Activated naive CD8-positive, alpha-beta T cell (primary cell): Measurements from ENCODE around the gene DNASE2B.

Experiments used
- H3K27ac Mint-ChIP-seq: one replicate; pipeline ENCODE4 v1.8.0; 2021; ENCODE audit warnings: mixed read lengths
- H3K27me3 Mint-ChIP-seq: one replicate; pipeline ENCODE4 v1.8.0; 2021; ENCODE audit warnings: mixed read lengths
- H3K36me3 Mint-ChIP-seq: one replicate; pipeline ENCODE4 v1.8.0; 2021; ENCODE audit warnings: mixed read lengths
- H3K4me1 Mint-ChIP-seq: one replicate; pipeline ENCODE4 v1.8.0; 2021; ENCODE audit warnings: low read depth, mixed read lengths
- H3K4me3 Mint-ChIP-seq: one replicate; pipeline ENCODE4 v1.8.0; 2021; ENCODE audit warnings: mild to moderate bottlenecking, mixed read lengths
- H3K9me3 Mint-ChIP-seq: one replicate; pipeline ENCODE4 v1.8.0; 2021; ENCODE audit warnings: low read depth, mixed read lengths

DNASE2B gene

GRCh38 chr1:84424513-84425149 is 26.3 kb downstream of the DNASE2B start:
- H3K27me3 Mint-ChIP-seq: peaks cover 6% of the 10 kb centered on the region
- peaks cover 1% of the 10 kb centered on the region for H3K36me3 Mint-ChIP-seq
- H3K9me3 Mint-ChIP-seq: peaks cover 1% of the 10 kb centered on the region
- no peaks in the 10 kb centered on the region for H3K4me1 Mint-ChIP-seq
- H3K4me3 Mint-ChIP-seq: no peak overlapping the region
- no peak overlapping the region for H3K27ac Mint-ChIP-seq

DNA sequence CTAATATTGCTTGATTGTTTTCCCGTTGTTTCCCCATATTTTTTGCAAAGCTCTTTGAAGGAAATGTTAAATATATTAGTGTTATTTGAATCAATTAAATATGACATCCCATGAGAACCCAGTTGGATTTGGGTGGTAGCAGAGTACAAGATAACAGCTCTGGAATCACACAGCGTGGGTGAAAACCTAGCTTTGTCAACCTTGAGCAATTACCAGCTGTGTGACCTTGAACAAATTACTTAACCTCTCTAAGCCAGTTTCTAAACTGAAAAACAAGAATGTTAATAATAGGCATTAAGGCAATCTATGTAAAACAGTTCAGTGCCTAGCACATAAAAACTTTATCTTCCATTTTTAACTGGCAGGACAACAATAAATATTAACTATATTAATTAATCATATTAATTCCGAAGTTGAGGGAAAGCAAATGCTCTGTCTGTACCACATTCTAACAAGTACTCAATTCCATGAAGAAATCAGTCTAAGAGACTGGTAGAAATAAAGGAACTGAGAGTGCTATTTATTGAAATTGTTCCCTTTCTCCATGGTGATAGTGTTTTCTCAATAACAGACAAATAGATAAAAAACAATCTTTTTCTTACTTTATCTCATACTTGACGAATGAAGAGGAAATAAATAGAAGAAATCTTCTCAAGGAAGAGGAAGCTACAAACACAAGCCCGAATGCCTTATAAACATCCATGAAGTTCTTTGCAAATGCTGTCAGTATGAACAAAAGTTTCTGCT is 27.0 kb downstream of the DNASE2B start:
- no peaks in the 10 kb centered on the region for H3K4me1 Mint-ChIP-seq

DNA sequence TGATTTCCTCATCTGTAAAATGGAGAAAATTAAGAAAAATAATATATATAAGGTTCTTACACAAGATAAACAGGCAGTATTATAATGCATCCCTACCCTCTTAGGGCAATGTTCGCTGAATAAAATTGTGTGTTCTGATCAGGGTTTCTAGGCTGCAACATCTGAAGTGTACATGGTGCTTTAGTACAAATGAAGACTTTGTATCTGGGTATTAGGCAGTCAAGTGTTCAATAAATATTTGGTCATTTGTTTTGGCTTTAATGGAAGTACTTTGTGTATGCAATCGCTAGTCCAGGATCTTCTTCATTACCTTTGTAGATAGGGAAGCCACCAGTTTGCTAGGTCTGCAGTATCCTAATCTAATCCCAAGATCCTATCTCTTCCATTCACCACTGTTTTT is 28.1 kb downstream of the DNASE2B start:
- peaks cover 12% of the 10 kb centered on the region for H3K9me3 Mint-ChIP-seq
- H3K4me3 Mint-ChIP-seq: no peak overlapping the region
- peaks cover 6% of the 10 kb centered on the region for H3K36me3 Mint-ChIP-seq
- no peak overlapping the region for H3K27ac Mint-ChIP-seq
- no peaks in the 10 kb centered on the region for H3K4me1 Mint-ChIP-seq
- peaks cover 3% of the 10 kb centered on the region for H3K27me3 Mint-ChIP-seq

More for the DNA sequence above, 27.0 kb downstream of the DNASE2B start:
- no peak overlapping the region for H3K27ac Mint-ChIP-seq
- H3K27me3 Mint-ChIP-seq: peaks cover 4% of the 10 kb centered on the region
- H3K36me3 Mint-ChIP-seq: peaks cover 6% of the 10 kb centered on the region
- no peak overlapping the region for H3K4me3 Mint-ChIP-seq
- H3K9me3 Mint-ChIP-seq: peaks cover 8% of the 10 kb centered on the region

DNA sequence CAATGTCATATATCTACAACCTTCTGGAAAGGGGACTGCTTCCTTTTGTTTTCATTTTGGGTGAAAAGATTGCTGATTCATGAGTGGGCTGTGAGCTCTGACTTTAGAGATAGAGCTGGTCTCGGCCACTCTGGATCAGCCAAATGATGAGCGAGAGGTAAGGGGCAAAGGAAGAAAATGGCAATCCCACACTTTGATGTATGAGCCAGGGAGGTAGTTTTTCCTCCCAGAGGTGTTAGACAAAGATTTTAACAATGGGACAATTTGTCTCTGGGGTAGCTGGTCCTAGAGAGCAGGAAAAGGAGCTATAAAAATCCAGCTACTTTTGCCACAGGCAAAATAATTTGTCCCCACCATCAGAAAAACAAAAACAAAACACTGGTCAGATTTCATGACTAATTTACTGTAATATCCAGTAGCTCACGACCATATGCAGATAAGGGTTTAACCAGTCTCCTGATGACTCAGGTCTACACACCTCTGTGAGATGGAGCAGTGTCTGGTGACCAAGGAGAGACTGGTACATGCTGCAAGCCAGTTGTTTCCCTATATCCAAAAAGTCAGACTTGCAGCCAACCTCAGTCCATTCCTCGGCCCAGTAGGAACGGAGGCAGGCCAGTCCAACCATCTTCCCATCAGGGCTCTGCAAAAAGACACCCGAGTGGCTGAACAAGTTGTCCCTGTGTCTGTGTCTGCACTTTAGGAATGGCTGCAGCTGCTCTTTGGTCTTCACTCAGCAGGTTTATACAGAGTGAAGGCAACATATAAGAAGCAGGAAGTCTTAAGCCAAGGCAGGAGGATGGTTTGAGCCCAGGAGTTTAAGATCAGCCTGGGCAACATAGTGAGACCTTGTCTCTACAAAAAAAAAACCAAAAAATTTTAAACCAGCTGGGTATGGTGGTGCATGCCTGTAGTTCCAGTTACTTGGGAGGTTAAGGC is 29.2 kb downstream of the DNASE2B start:
- peaks cover 6% of the 10 kb centered on the region for H3K36me3 Mint-ChIP-seq
- peaks cover 3% of the 10 kb centered on the region for H3K27me3 Mint-ChIP-seq
- no peaks in the 10 kb centered on the region for H3K4me1 Mint-ChIP-seq
- no peak overlapping the region for H3K4me3 Mint-ChIP-seq
- no peak overlapping the region for H3K27ac Mint-ChIP-seq
- peaks cover 12% of the 10 kb centered on the region for H3K9me3 Mint-ChIP-seq

- H3K9me3 Mint-ChIP-seq: peaks cover 12% of the 10 kb centered on the region
- H3K36me3 Mint-ChIP-seq: peaks cover 6% of the 10 kb centered on the region
- H3K27ac Mint-ChIP-seq: no peak overlapping the region
- no peak overlapping the region for H3K4me3 Mint-ChIP-seq
- H3K4me1 Mint-ChIP-seq: no peaks in the 10 kb centered on the region
- H3K27me3 Mint-ChIP-seq: peaks cover 3% of the 10 kb centered on the region
These were observed 30.0 kb downstream of the DNASE2B start for GRCh38 chr1:84428235-84428634.

- H3K27me3 Mint-ChIP-seq: no peaks in the 10 kb centered on the region
- H3K27ac Mint-ChIP-seq: no peak overlapping the region
- no peaks in the 10 kb centered on the region for H3K4me1 Mint-ChIP-seq
- H3K9me3 Mint-ChIP-seq: peaks cover 12% of the 10 kb centered on the region
- H3K4me3 Mint-ChIP-seq: no peak overlapping the region
- H3K36me3 Mint-ChIP-seq: peaks cover 6% of the 10 kb centered on the region
These were observed 30.9 kb downstream of the DNASE2B start for GRCh38 chr1:84429231-84429630.

DNA sequence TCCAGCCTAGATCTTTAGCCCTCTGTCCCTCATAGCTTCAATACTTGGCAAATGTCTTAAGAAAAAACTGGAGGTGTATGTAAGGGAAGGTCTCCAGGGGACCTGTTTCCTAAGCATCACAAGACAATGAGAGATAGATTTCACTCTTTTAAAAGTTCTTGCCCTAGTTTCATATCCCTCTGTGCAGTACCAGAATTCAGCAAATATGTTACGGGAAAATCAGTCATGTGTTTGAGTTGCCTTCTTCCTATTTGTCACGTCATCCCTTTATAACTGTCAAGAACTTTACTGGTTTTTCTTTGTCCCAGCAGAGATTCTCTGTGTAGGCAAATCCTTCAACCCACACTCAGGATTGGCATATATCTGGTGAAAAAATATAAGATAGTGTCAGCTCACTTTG is 32.3 kb downstream of the DNASE2B start:
- no peak overlapping the region for H3K27ac Mint-ChIP-seq
- no peaks in the 10 kb centered on the region for H3K4me1 Mint-ChIP-seq
- H3K27me3 Mint-ChIP-seq: no peaks in the 10 kb centered on the region
- H3K36me3 Mint-ChIP-seq: peaks cover 6% of the 10 kb centered on the region
- no peak overlapping the region for H3K4me3 Mint-ChIP-seq
- H3K9me3 Mint-ChIP-seq: peaks cover 12% of the 10 kb centered on the region

DNA sequence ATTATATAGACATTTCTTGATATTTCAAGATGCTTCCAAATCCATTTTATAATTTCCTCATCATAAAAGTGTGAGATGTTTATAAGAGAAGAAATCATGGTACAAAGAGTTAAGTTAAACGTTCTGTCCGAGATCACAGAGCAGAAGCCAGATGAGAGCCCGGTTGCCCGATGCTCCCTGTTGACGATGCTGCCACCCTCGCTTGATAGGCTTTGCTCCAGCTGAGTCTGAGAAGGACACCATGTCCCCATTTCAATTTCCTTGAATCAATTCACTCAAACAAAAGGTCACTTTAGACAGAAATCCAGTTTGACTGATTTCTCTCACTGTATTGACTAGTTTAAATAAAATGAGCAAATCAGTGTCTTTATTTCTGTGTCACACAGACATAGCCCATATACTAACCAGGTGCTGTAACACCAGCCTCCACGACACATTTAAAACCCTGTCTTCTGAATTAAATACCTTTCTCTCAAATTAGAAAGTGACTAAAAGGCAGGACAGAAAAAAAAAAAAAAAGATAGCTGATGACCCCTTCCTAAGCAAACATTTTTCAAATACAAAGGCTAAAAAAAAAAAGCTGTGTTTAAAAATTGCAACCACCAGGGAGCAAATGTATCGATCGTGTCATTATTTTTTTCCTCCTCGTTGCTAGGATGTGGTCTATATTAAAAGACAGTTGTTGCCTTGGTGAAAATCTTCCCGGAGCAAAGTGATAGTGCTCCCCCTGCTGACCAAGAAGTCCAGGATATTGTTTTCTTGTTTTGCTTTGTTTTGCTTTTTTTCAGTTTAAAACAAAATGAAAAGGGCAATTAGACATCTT is 35.2 kb downstream of the DNASE2B start:
- H3K36me3 Mint-ChIP-seq: peaks cover 6% of the 10 kb centered on the region
- no peaks in the 10 kb centered on the region for H3K4me1 Mint-ChIP-seq
- H3K27me3 Mint-ChIP-seq: no peaks in the 10 kb centered on the region
- H3K4me3 Mint-ChIP-seq: peak overlapping the region; percentile 78
- H3K27ac Mint-ChIP-seq: peak overlapping the region; percentile 72
- H3K9me3 Mint-ChIP-seq: peaks cover 12% of the 10 kb centered on the region

GRCh38 chr1:84434081-84434769 is 35.9 kb downstream of the DNASE2B start:
- H3K27ac Mint-ChIP-seq: peak overlapping the region; percentile 72
- peaks cover 12% of the 10 kb centered on the region for H3K9me3 Mint-ChIP-seq
- peaks cover 6% of the 10 kb centered on the region for H3K36me3 Mint-ChIP-seq
- H3K27me3 Mint-ChIP-seq: no peaks in the 10 kb centered on the region
- H3K4me3 Mint-ChIP-seq: peak overlapping the region; percentile 78
- no peaks in the 10 kb centered on the region for H3K4me1 Mint-ChIP-seq

DNA sequence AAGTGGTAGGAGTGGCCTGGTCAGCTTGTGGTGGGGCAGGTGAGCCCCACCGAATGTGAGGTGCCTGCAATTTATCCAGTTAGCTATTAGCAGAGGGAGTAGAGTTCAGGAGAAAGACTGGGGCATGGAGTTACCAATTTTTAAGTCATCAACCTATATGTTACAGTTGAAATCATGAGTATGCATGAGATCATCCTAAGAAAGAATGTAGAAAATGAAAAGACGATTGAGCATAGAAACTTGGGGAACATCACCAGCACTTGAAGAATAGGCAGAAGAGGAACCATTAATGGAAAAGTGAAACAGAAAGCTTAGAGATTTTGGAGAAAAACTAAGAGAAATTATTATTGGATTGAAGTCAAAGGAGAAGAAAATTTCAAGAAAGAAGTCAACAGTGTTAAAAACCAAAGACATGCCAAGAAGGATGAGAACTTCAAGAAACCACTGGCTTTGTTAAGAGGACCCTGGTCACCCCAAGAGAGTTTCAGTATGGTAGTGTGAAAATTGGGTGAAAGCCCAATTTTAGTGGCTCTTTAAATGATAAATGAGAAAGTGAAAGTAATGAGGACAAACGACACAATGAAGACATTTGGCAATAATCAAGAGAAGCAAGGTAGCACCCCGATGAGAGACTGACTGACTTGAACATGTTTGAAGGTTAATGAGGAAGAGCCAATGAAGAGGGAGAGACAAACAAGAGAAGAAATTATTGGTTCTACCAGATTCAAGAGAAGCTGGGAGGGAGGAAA is 36.7 kb downstream of the DNASE2B start:
- H3K27ac Mint-ChIP-seq: no peak overlapping the region
- no peaks in the 10 kb centered on the region for H3K27me3 Mint-ChIP-seq
- H3K4me1 Mint-ChIP-seq: no peaks in the 10 kb centered on the region
- peaks cover 1% of the 10 kb centered on the region for H3K36me3 Mint-ChIP-seq
- no peak overlapping the region for H3K4me3 Mint-ChIP-seq
- peaks cover 7% of the 10 kb centered on the region for H3K9me3 Mint-ChIP-seq

GRCh38 chr1:84436876-84437655 is 38.8 kb downstream of the DNASE2B start:
- H3K36me3 Mint-ChIP-seq: no peaks in the 10 kb centered on the region
- no peaks in the 10 kb centered on the region for H3K9me3 Mint-ChIP-seq
- H3K4me3 Mint-ChIP-seq: no peak overlapping the region
- H3K27me3 Mint-ChIP-seq: no peaks in the 10 kb centered on the region
- H3K27ac Mint-ChIP-seq: no peak overlapping the region
- H3K4me1 Mint-ChIP-seq: peaks cover 2% of the 10 kb centered on the region

DNA sequence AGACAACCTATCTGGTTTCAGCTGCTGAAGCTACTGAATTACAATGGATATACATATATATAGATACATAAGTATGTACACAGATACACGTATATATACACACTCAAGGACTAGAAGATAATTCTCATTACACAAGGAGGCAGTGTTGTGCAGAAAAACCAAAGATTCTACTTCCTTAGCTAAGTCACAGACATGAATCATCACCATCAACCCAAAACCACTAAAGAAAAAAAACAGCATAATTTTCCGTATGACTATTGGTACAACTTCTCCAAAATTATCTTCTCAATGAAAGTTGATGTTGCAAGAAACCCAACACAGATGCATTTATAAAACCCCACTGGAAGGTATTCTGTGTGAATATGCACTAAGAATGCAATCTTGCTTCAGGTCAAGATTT is 44.0 kb downstream of the DNASE2B start:
- Mint-ChIP-seq H3K27me3 (peaks cover 2% of the 10 kb centered on the region), H3K36me3 (peaks cover 3% of the 10 kb centered on the region), H3K4me1 (peaks cover 17% of the 10 kb centered on the region), H3K27ac (peak overlapping the region; percentile 72), H3K9me3 (no peaks in the 10 kb centered on the region), H3K4me3 (peak overlapping the region; percentile 56)
